Measurements from ENCODE around the gene CYBRD1. TPM values are rescaled to one million over a fixed set of nuclear protein-coding genes. Genes with fewer than 3 reads are reported as not detected.

The CYBRD1 gene, protein sequence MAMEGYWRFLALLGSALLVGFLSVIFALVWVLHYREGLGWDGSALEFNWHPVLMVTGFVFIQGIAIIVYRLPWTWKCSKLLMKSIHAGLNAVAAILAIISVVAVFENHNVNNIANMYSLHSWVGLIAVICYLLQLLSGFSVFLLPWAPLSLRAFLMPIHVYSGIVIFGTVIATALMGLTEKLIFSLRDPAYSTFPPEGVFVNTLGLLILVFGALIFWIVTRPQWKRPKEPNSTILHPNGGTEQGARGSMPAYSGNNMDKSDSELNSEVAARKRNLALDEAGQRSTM
- total RNA-seq: 10 to 100 TPM; 42.3 to 49.0 (median 43.4) TPM

DNA sequence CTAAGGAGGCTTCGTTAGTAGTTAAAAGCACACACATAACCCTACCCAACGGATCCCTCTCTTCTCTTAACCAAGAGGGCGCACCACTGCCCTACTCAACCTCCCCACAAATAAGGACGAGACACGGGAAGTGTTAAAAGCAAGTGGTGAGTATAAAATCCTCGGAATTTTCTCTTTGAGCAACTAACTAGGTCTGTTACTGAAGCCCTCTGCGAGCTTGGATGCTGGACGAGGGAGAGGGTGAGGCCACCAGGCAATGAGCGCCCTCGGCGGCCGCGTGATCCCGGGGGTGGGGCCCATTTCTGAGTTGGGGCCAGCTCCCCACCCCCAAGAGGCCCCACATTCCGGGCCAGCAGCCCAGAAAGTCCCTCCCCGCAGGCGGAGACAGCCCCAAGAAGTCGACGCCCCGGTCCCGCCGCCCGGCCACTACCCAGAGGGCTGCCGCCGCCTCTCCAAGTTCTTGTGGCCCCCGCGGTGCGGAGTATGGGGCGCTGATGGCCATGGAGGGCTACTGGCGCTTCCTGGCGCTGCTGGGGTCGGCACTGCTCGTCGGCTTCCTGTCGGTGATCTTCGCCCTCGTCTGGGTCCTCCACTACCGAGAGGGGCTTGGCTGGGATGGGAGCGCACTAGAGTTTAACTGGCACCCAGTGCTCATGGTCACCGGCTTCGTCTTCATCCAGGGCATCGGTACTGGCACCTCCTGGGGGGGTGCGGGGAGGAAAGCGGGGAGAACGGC lies at the start of gene CYBRD1:
Gene CYBRD1, plus strand, starts transcription at position 423 of the 736 bp plus-strand sequence. Its CDS starts 72 bp downstream, at position 495.
- ATAC-seq: peak; percentile 62 to 70
- Histone ChIP-seq H3K9me3 (no peaks in the 10 kb centered on the region), H3K36me3 (no peaks in the 10 kb centered on the region), H3K27ac (peak within 1 kb of the TSS; percentile 69 to 83 (median 80)), H3K4me3 (peak within 1 kb of the TSS; percentile 72 to 78 (median 75)), H3K27me3 (peaks cover 4 to 11% (median 5%) of the 10 kb centered on the region in 3 donors), H3K4me1 (peaks cover 0 to 5% of the 10 kb centered on the region in 2 donors)
- TF ChIP-seq, protein P1, sequence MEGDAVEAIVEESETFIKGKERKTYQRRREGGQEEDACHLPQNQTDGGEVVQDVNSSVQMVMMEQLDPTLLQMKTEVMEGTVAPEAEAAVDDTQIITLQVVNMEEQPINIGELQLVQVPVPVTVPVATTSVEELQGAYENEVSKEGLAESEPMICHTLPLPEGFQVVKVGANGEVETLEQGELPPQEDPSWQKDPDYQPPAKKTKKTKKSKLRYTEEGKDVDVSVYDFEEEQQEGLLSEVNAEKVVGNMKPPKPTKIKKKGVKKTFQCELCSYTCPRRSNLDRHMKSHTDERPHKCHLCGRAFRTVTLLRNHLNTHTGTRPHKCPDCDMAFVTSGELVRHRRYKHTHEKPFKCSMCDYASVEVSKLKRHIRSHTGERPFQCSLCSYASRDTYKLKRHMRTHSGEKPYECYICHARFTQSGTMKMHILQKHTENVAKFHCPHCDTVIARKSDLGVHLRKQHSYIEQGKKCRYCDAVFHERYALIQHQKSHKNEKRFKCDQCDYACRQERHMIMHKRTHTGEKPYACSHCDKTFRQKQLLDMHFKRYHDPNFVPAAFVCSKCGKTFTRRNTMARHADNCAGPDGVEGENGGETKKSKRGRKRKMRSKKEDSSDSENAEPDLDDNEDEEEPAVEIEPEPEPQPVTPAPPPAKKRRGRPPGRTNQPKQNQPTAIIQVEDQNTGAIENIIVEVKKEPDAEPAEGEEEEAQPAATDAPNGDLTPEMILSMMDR (IDR thresholded peaks at IDR 0.05 in 4 of 5, conservative IDR thresholded peaks at IDR 0.05 in 1 of 5): no peak
- TF ChIP-seq POLR2A (IDR thresholded peaks at IDR 0.05): peak; percentile 38 to 69
- in situ Hi-C loops (cut with MboI; ENCODE audit: low sequenced_read_pairs in 4 of 4) (no loop called here), intact Hi-C loops (cut with DNase I; ENCODE audit: low total_unique reads) (no loop called here)
- peak; percentile 64 to 72 for DNase-seq

DNA sequence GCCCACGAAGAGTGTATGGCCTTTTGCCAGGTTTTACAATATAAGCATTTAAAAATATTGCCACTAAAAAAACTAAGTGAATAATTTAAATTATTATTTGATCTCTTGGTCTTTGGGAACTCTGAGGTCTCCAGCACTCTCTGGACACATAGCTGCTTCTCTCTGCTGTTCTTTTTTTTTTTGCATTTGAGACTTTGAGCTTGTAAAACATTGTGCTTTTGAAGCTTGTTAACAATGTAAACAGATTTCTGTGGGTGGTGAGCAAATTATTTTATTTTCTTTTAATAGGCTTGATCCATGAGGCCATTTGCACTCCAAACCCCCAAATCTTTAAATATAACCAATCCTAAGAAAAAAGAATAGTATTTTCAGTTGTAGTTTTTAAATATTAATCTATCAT lies 46.3 kb upstream of the CYBRD1 start:
- peaks cover 3 to 53% of the 10 kb centered on the region in 2 donors for H3K36me3 ChIP-seq
- no peaks in the 10 kb centered on the region for H3K9me3 ChIP-seq
- intact Hi-C loops (cut with DNase I; ENCODE audit: low total_unique reads) (no loop called here), in situ Hi-C loops (cut with MboI; ENCODE audit: low sequenced_read_pairs in 4 of 4) (no loop called here)
- H3K4me3 ChIP-seq: no peak overlapping the region
- H3K27ac ChIP-seq: no peak overlapping the region
- TF ChIP-seq POLR2A (IDR thresholded peaks at IDR 0.05): no peak
- TF ChIP-seq, protein P1 (IDR thresholded peaks at IDR 0.05 in 4 of 5, conservative IDR thresholded peaks at IDR 0.05 in 1 of 5): no peak
- DNase-seq (no peak), ATAC-seq (no peak)
- H3K4me1 ChIP-seq: no peaks in the 10 kb centered on the region
- no peaks in the 10 kb centered on the region for H3K27me3 ChIP-seq

DNA sequence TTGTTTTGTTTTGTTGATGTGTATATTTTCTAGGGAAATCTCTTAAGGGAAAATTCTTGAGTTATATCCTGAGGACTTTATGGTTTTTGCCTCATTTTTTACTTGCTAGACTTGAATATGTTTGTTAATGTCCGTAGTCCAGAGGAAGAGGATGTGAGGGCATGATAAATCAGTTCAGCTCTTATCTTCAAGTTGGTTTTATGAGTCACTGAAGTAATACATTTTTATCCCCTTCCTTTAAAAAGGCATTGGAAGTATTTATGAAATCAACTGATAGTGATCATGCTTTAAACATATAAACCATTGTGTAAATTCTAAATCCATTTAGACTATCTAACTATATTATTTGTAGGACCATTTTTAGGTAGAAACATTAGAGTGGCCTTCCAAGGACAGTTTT lies 43.9 kb upstream of the CYBRD1 start:
- Histone ChIP-seq H3K4me3 (no peak overlapping the region), H3K4me1 (no peaks in the 10 kb centered on the region), H3K9me3 (no peaks in the 10 kb centered on the region), H3K27ac (no peak overlapping the region), H3K27me3 (no peaks in the 10 kb centered on the region), H3K36me3 (peaks cover 3 to 46% of the 10 kb centered on the region in 2 donors)
- no peak for ATAC-seq
- DNase-seq: no peak
- TF ChIP-seq POLR2A (IDR thresholded peaks at IDR 0.05): no peak
- TF ChIP-seq, protein P1 (IDR thresholded peaks at IDR 0.05 in 4 of 5, conservative IDR thresholded peaks at IDR 0.05 in 1 of 5): no peak
- intact Hi-C loops (cut with DNase I; ENCODE audit: low total_unique reads) (no loop called here), in situ Hi-C loops (cut with MboI; ENCODE audit: low sequenced_read_pairs in 4 of 4) (no loop called here)

DNA sequence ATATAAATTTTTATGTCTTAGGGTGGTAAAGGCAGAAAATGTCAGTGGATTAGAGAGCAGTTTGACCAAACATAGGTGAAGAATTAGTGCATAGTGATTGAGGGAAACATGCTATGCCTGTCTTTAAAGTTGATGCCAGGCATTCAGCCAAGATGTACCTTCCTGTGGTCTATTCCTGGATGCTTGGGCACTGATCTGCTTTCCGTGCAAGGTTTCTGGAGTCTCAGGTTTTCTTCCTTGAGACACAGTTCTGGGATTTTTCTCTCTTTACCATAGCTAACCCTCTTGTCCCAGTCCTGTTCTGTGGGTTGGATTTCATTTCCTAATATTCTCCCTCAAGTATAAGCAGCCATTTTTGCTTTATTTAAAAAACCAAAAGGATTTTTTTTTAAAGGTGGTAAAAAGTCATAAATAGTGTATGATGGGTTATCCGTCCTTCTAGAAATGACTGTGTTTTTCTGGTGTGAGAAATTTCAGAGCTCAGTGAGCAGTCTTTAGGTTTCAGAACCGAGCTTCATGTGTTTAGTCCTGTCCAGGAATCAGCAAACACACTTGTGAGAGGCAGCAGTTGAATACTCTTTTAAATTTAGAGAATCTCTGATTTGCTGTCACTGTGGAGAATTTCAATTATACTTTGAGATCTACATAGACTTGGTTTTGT lies 43.0 kb upstream of the CYBRD1 start:
- Histone ChIP-seq H3K9me3 (no peaks in the 10 kb centered on the region), H3K27ac (no peak overlapping the region), H3K4me3 (no peak overlapping the region), H3K4me1 (no peaks in the 10 kb centered on the region), H3K27me3 (no peaks in the 10 kb centered on the region), H3K36me3 (peaks cover 3 to 37% of the 10 kb centered on the region in 2 donors)
- ATAC-seq (no peak), DNase-seq (no peak)
- intact Hi-C loops (cut with DNase I; ENCODE audit: low total_unique reads): no loop called here
- in situ Hi-C loops (cut with MboI; ENCODE audit: low sequenced_read_pairs in 4 of 4): no loop called here
- TF ChIP-seq, protein P1 (IDR thresholded peaks at IDR 0.05 in 4 of 5, conservative IDR thresholded peaks at IDR 0.05 in 1 of 5): no peak
- no peak for TF ChIP-seq POLR2A (IDR thresholded peaks at IDR 0.05)

All from gastrocnemius medialis (tissue), 4 donors.